Measurements from ENCODE around the gene LINC00237.

GRCh38 chr20:21082584-21082983, 23.6 kb downstream of the LINC00237 start:
- TF ChIP-seq POLR2AphosphoS5 (IDR thresholded peaks at IDR 0.05; ENCODE audit: insufficient read depth in 1 of 2, low read depth in 1 of 2) (no peak), CTCF (IDR thresholded peaks at IDR 0.05) (no peak), POLR2A (IDR thresholded peaks at IDR 0.05) (no peak)
